HG02870 (cell line): ENCODE data around the gene KLHL25.

Experiments
- ATAC-seq: cut with Tn5 transposase; IDR thresholded peaks from one replicate; pipeline ENCODE4 v1.9.1; 2021; ENCODE audit warnings: mild to moderate bottlenecking, moderate library complexity; ENCODE audit not compliant: unreplicated experiment

The KLHL25 gene

DNA sequence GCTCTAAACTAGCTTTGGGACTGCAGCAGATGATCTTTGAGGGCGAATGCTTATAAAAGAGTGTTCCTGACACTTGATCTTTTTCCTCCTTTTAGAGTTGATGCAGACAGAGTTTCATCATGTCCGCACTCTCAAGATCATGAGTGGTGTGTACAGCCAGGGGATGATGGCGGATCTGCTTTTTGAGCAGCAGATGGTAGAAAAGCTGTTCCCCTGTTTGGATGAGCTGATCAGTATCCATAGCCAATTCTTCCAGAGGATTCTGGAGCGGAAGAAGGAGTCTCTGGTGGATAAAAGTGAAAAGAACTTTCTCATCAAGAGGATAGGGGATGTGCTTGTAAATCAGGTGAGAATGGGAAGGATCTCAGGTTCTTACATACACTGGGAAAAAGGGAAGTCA is 75.7 kb downstream of the KLHL25 start:
- ATAC-seq, result no peak

DNA sequence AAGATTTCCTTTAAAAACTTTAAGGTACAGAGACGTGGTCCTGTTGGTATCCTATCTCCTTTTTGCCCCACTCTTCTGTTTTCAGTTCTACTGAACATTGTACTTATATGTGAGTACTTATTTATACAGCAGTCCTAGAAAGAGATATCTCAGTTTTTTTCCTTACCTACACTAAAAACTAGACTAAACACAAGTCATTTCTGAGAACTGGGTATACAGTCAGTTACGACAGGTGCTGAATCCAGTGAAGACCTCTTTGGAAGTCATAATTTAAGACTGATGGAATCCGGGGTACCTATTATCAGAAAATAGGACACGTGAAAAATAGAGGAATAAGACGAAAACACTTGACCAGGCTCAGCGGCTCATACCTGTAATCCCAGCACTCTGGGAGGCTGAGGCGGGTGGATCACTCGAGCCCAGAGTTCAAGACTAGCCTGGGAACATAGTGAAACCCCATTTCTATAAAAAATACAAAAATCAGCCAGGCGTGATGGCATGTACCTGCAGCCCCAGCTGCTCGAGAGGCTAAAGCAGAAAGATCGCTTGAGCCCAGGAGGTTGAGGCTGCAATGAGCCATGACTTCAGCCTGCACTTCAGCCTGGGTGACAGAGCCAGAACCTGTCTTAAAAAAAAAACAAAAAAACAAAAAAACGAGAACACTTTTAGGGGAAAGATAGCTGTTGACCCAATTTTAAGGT is 76.3 kb downstream of the KLHL25 start:
- ATAC-seq, result peak; percentile 75

DNA sequence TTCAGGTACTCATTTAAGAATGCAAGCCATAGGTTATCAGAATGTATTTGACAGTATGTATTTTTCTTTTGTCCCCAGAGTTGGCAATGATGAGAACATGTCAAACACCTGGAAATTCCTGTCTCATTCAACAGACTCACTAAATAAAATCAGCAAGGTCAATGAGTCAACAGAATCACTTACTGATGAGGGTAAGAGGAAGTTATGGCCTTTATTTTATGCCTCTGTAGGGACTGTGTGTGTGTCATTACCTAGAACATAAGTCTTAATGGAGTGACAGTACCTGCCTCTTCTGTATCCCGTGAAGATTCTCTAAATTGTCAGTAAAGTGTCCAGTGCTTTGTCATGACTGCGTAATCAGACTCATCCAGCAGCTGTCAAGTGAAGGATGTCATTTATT is 77.5 kb downstream of the KLHL25 start:
- no peak for ATAC-seq

DNA sequence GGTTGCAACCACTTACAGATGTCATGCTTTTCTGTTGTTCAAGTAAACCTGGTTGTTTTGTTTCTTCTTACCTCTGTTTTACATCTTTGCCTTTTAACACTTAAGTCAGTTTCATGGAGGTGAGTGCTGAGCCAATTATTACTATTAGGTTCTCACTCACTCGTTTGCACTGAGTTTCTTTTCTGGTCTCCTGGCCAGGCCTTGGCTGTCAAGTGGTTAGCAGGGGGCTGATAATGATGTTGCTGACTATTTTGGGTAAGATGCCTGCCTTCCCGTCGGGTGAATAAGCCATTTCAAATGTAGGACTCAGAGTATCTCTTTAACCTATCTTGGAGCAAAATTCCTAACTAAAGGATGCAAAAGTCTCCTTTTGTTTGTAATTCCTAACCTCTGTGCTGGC is 78.5 kb downstream of the KLHL25 start:
- ATAC-seq, result no peak

DNA sequence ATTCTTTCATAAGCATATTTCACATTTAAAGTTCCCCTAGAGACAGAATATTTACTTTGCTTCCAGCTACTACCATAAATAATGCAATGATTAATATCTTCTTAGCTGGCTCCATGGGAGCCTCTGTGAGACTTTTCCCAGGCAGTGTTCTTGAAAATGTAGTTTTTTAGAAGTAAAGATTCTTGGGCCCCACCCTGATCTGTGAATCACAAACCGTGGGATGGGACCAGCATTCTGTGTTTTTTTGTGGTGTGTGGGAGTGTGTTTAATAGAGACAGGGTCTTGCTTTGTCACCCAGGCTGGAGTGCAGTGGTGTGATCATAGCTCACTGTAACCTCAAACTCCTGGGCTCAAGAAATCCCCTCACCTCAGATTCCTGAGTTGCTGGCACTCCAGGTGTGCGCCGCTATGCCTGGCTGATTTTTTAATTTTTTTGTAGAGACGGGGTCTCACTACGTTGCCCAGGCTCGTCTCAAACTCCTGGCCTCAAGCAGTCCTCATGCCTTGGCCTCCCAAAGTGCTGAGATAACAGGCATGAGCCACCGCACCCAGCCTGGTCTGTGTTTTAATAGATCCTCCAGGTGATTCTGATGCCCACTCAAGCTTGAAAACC is 83.0 kb downstream of the KLHL25 start:
- ATAC-seq, result no peak

DNA sequence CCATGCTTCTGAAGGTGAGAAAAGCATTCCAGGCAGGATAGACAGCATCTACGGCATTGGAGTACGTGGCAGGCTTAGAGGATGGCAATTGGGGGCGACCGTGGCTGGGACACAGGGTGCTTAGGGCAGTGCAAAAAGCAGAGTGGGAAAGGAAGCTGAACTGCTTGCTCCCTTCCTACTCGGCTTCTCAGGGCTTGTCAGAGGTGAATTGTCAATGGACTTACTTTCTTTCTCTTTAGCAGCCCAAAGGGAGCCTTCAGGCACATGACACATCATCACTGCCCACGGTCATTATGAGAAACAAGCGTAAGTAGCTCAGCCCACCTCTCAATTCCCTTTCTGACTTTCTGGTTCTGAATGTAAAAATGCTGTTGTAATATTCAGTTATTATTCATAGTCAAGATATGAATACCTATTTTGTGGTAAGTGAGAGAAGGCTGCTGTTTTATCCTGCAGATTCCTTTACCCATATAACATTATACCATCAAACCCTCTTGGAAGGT is 84.3 kb downstream of the KLHL25 start:
- ATAC-seq, result peak; percentile 82
